ENCODE results near the gene DIAPH1.

DIAPH1 gene

GRCh38 chr5:141489841-141490240 lies 129.0 kb downstream of the DIAPH1 start:
- H3K79me2 ChIP-seq (ENCODE audit: low read length): no peaks in the 10 kb centered on the region
- H3K36me3 ChIP-seq (replicated peaks; ENCODE audit: insufficient read depth, low read length): no peaks in the 10 kb centered on the region
- H3K27ac ChIP-seq (ENCODE audit: low read length): no peak overlapping the region
- no peak for TF ChIP-seq EZH2 (optimal IDR thresholded peaks at IDR 0.05; ENCODE audit: low read depth, low read length)
- H4K20me1 ChIP-seq (ENCODE audit: insufficient read depth, low read length): no peaks in the 10 kb centered on the region
- H3F3A ChIP-seq (ENCODE audit: insufficient read depth, low read length): no peaks in the 10 kb centered on the region
- no peak overlapping the region for H2AFZ ChIP-seq (ENCODE audit: low read length)
- no peak overlapping the region for H3K4me3 ChIP-seq (ENCODE audit: low read length)
- H3K4me2 ChIP-seq (ENCODE audit: low read depth, low read length): no peak overlapping the region
- no peaks in the 10 kb centered on the region for H3K9me3 ChIP-seq (replicated peaks; ENCODE audit: insufficient read depth, low read length)
- H3K4me1 ChIP-seq (ENCODE audit: low read length): no peaks in the 10 kb centered on the region
- no peak overlapping the region for H3K9ac ChIP-seq (ENCODE audit: low read length)
- H3K27me3 ChIP-seq (replicated peaks; ENCODE audit: insufficient read depth, low read length): peaks cover 4% of the 10 kb centered on the region
- H3K9me2 ChIP-seq (replicated peaks; ENCODE audit: insufficient read depth, low read length): no peaks in the 10 kb centered on the region
- no peak for DNase-seq

- Histone ChIP-seq H3K4me1 (ENCODE audit: low read length) (no peaks in the 10 kb centered on the region), H3F3A (ENCODE audit: insufficient read depth, low read length) (no peaks in the 10 kb centered on the region), H3K9ac (ENCODE audit: low read length) (no peak within 1 kb of the TSS), H2AFZ (ENCODE audit: low read length) (no peak within 1 kb of the TSS), H4K20me1 (ENCODE audit: insufficient read depth, low read length) (no peaks in the 10 kb centered on the region), H3K4me3 (ENCODE audit: low read length) (no peak within 1 kb of the TSS), H3K27me3 (replicated peaks; ENCODE audit: insufficient read depth, low read length) (peaks cover 4% of the 10 kb centered on the region), H3K9me2 (replicated peaks; ENCODE audit: insufficient read depth, low read length) (no peaks in the 10 kb centered on the region), H3K9me3 (replicated peaks; ENCODE audit: insufficient read depth, low read length) (no peaks in the 10 kb centered on the region), H3K79me2 (ENCODE audit: low read length) (no peaks in the 10 kb centered on the region), H3K36me3 (replicated peaks; ENCODE audit: insufficient read depth, low read length) (no peaks in the 10 kb centered on the region), H3K4me2 (ENCODE audit: low read depth, low read length) (no peak within 1 kb of the TSS), H3K27ac (ENCODE audit: low read length) (no peak within 1 kb of the TSS)
- TF ChIP-seq CTCF (IDR thresholded peaks at IDR 0.05; ENCODE audit: low read length) (no peak), EZH2phosphoT487 (IDR thresholded peaks at IDR 0.05; ENCODE audit: low read length) (no peak), EZH2 (optimal IDR thresholded peaks at IDR 0.05; ENCODE audit: low read depth, low read length) (no peak)
- no peak for DNase-seq
Observed at GRCh38 chr5:141488591-141489561, 129.9 kb downstream of the DIAPH1 start, which contains the start of gene PCDHGC5. Gene PCDHGC5, plus strand, starts transcription at chr5:141489081. Its CDS starts 160 bp downstream, at chr5:141489241.

- H3K27ac ChIP-seq (ENCODE audit: low read length): no peak overlapping the region
- H3K36me3 ChIP-seq (replicated peaks; ENCODE audit: insufficient read depth, low read length): no peaks in the 10 kb centered on the region
- no peaks in the 10 kb centered on the region for H4K20me1 ChIP-seq (ENCODE audit: insufficient read depth, low read length)
- H2AFZ ChIP-seq (ENCODE audit: low read length): no peak overlapping the region
- H3K79me2 ChIP-seq (ENCODE audit: low read length): no peaks in the 10 kb centered on the region
- no peak overlapping the region for H3K4me2 ChIP-seq (ENCODE audit: low read depth, low read length)
- H3K9me3 ChIP-seq (replicated peaks; ENCODE audit: insufficient read depth, low read length): no peaks in the 10 kb centered on the region
- H3K4me3 ChIP-seq (ENCODE audit: low read length): no peak overlapping the region
- no peaks in the 10 kb centered on the region for H3K27me3 ChIP-seq (replicated peaks; ENCODE audit: insufficient read depth, low read length)
- H3K9ac ChIP-seq (ENCODE audit: low read length): no peak overlapping the region
- H3K9me2 ChIP-seq (replicated peaks; ENCODE audit: insufficient read depth, low read length): no peaks in the 10 kb centered on the region
- DNase-seq: no peak
- no peaks in the 10 kb centered on the region for H3K4me1 ChIP-seq (ENCODE audit: low read length)
- no peaks in the 10 kb centered on the region for H3F3A ChIP-seq (ENCODE audit: insufficient read depth, low read length)
- TF ChIP-seq CTCF (IDR thresholded peaks at IDR 0.05; ENCODE audit: low read length) (no peak), EZH2phosphoT487 (IDR thresholded peaks at IDR 0.05; ENCODE audit: low read length) (no peak), EZH2 (optimal IDR thresholded peaks at IDR 0.05; ENCODE audit: low read depth, low read length) (no peak)
Observed at GRCh38 chr5:141487131-141487530, 131.7 kb downstream of the DIAPH1 start.

GRCh38 chr5:141486091-141486490 lies 132.7 kb downstream of the DIAPH1 start:
- Histone ChIP-seq H3K4me3 (ENCODE audit: low read length) (no peak overlapping the region), H3K27ac (ENCODE audit: low read length) (no peak overlapping the region), H4K20me1 (ENCODE audit: insufficient read depth, low read length) (no peaks in the 10 kb centered on the region), H3K9me2 (replicated peaks; ENCODE audit: insufficient read depth, low read length) (no peaks in the 10 kb centered on the region), H3K27me3 (replicated peaks; ENCODE audit: insufficient read depth, low read length) (no peaks in the 10 kb centered on the region), H2AFZ (ENCODE audit: low read length) (no peak overlapping the region), H3K4me2 (ENCODE audit: low read depth, low read length) (no peak overlapping the region), H3K9me3 (replicated peaks; ENCODE audit: insufficient read depth, low read length) (no peaks in the 10 kb centered on the region), H3K4me1 (ENCODE audit: low read length) (no peaks in the 10 kb centered on the region), H3F3A (ENCODE audit: insufficient read depth, low read length) (no peaks in the 10 kb centered on the region), H3K36me3 (replicated peaks; ENCODE audit: insufficient read depth, low read length) (no peaks in the 10 kb centered on the region), H3K9ac (ENCODE audit: low read length) (no peak overlapping the region), H3K79me2 (ENCODE audit: low read length) (no peaks in the 10 kb centered on the region)
- no peak for DNase-seq
- TF ChIP-seq CTCF (IDR thresholded peaks at IDR 0.05; ENCODE audit: low read length) (no peak), EZH2 (optimal IDR thresholded peaks at IDR 0.05; ENCODE audit: low read depth, low read length) (no peak), EZH2phosphoT487 (IDR thresholded peaks at IDR 0.05; ENCODE audit: low read length) (no peak)
